T-helper 17 cell (primary cell): ENCODE measurements around the gene DNAJC7. TPM values are rescaled to one million over a fixed set of nuclear protein-coding genes. Genes with fewer than 3 reads are reported as not detected.
A peak's percentile ranks its signal among the peaks of the same experiment; 100 is the strongest.

ENCODE experiments used
- ATAC-seq: fragments of 150-1000 bp; cut with Tn5 transposase; 2 replicates; pipeline ENCODE4 v1.10.0; 2021; ENCODE audit warnings: mild to moderate bottlenecking, moderate library complexity
- DNase-seq, 3 donors: peaks; one replicate each; pipeline versions ENCODE4 v3.0.0 to v3.0.0-alpha.2; 2020 to 2021
- H3K9me3 ChIP-seq: one replicate; pipeline ENCODE4 v1.7.0; 2013; ENCODE audit warnings: low read length, mild to moderate bottlenecking; ENCODE audit not compliant: control insufficient read depth, poor library complexity, severe bottlenecking
- H3K27ac Mint-ChIP-seq: one replicate; pipeline ENCODE4 v1.8.0; 2022; ENCODE audit warnings: mild to moderate bottlenecking, moderate library complexity, mixed read lengths
- H3K27me3 Mint-ChIP-seq: one replicate; pipeline ENCODE4 v1.8.0; 2022; ENCODE audit warnings: mixed read lengths
- H3K36me3 Mint-ChIP-seq: one replicate; pipeline ENCODE4 v1.8.0; 2022; ENCODE audit warnings: low read depth, mixed read lengths
- H3K4me1 Mint-ChIP-seq: one replicate; pipeline ENCODE4 v1.8.0; 2022; ENCODE audit warnings: mild to moderate bottlenecking, mixed read lengths
- H3K4me3 Mint-ChIP-seq: one replicate; pipeline ENCODE4 v1.8.0; 2022; ENCODE audit warnings: mild to moderate bottlenecking, moderate library complexity, mixed read lengths
- total RNA-seq, 4 donors: library from RNA in 2 of 4; stranded (reverse) in 2 of 4; gene quantifications; one replicate each; pipeline ENCODE4 v1.2.3 and lab custom pipeline; 2022 to 2026

The DNAJC7 gene
- total RNA-seq, 2 donors from 2014 or later, result 113 to 124 TPM

- Mint-ChIP-seq H3K27ac (no peak overlapping the region), H3K4me3 (no peak overlapping the region), H3K36me3 (no peaks in the 10 kb centered on the region), H3K4me1 (peaks cover 10% of the 10 kb centered on the region), H3K27me3 (no peaks in the 10 kb centered on the region)
- DNase-seq, result no peak
- ATAC-seq, result no peak
- no peaks in the 10 kb centered on the region for H3K9me3 ChIP-seq
Observed at GRCh38 chr17:41962111-41962510, 55.1 kb downstream of the DNAJC7 start.

GRCh38 chr17:41959336-41960095 is 57.7 kb downstream of the DNAJC7 start:
- no peaks in the 10 kb centered on the region for H3K36me3 Mint-ChIP-seq
- H3K4me1 Mint-ChIP-seq, result no peaks in the 10 kb centered on the region
- H3K4me3 Mint-ChIP-seq, result no peak overlapping the region

GRCh38 chr17:41959030-41959335 is 58.3 kb downstream of the DNAJC7 start:
- H3K4me3 Mint-ChIP-seq, result no peak overlapping the region
- no peaks in the 10 kb centered on the region for H3K9me3 ChIP-seq
- no peak for ATAC-seq
- H3K4me1 Mint-ChIP-seq, result no peaks in the 10 kb centered on the region
- H3K27me3 Mint-ChIP-seq, result no peaks in the 10 kb centered on the region
- H3K36me3 Mint-ChIP-seq, result no peaks in the 10 kb centered on the region
- H3K27ac Mint-ChIP-seq, result no peak overlapping the region
- DNase-seq, result no peak

More at GRCh38 chr17:41959336-41960095, 57.7 kb downstream of the DNAJC7 start:
- Mint-ChIP-seq H3K27ac (peak overlapping the region; percentile 37), H3K27me3 (no peaks in the 10 kb centered on the region)
- ATAC-seq (no peak), DNase-seq (no peak)
- H3K9me3 ChIP-seq, result no peaks in the 10 kb centered on the region

- no peaks in the 10 kb centered on the region for H3K27me3 Mint-ChIP-seq
- H3K9me3 ChIP-seq, result no peaks in the 10 kb centered on the region
- no peak overlapping the region for H3K4me3 Mint-ChIP-seq
- no peaks in the 10 kb centered on the region for H3K36me3 Mint-ChIP-seq
- no peaks in the 10 kb centered on the region for H3K4me1 Mint-ChIP-seq
- ATAC-seq, result no peak
- no peak overlapping the region for H3K27ac Mint-ChIP-seq
- no peak for DNase-seq
Observed at GRCh38 chr17:41957869-41958439, 59.3 kb downstream of the DNAJC7 start.

DNA sequence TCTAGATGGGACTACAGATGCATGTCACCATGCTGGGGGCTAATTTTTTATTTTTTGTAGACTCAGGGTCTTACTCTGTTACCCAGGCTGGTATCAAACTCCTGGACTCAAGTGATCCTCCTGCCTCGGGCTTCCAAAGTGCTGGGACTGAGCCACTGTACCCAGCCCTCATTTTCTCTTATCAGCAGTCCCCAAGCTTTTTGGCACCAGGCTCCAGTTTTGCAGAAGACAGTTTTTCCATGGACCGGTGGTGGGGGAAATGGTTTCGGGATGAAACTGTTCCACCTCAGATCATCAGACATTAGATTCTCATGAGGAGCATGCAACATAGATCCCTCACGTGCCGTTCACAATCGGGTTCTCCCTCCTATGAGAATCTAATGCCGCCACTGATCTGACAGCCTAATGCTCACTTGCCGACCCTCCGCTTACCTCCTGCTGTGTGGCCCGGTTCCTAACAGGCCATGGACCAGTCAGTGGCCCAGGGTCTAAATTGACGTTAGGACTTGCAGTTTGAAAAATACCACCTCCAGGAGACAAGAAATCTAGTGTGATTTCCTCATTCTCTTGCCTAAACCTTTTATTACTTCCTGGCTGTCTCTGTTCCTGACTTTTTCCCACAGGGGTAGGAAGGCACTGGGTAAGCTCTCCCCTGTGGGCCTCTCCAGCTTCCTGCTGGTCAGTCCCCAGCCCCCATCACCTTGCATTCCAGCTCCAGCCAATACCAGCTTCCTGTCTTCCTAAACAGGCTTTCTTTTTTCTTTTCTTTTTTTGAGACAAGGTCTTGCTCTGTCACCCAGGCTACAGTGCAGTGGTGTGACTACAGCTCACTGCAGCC is 60.0 kb downstream of the DNAJC7 start:
- ATAC-seq, result no peak
- Mint-ChIP-seq H3K27ac (no peak overlapping the region), H3K27me3 (no peaks in the 10 kb centered on the region), H3K4me3 (no peak overlapping the region), H3K4me1 (no peaks in the 10 kb centered on the region), H3K36me3 (no peaks in the 10 kb centered on the region)
- no peak for DNase-seq
- no peaks in the 10 kb centered on the region for H3K9me3 ChIP-seq

- no peaks in the 10 kb centered on the region for H3K9me3 ChIP-seq
- H3K4me3 Mint-ChIP-seq, result no peak overlapping the region
- no peaks in the 10 kb centered on the region for H3K27me3 Mint-ChIP-seq
- no peak overlapping the region for H3K27ac Mint-ChIP-seq
- DNase-seq (no peak), ATAC-seq (no peak)
- H3K4me1 Mint-ChIP-seq, result no peaks in the 10 kb centered on the region
- H3K36me3 Mint-ChIP-seq, result no peaks in the 10 kb centered on the region
Observed at GRCh38 chr17:41956522-41956921, 60.7 kb downstream of the DNAJC7 start.

- ATAC-seq (no peak), DNase-seq (no peak)
- Mint-ChIP-seq H3K27ac (no peak overlapping the region), H3K27me3 (no peaks in the 10 kb centered on the region), H3K4me3 (no peak overlapping the region), H3K36me3 (no peaks in the 10 kb centered on the region), H3K4me1 (no peaks in the 10 kb centered on the region)
- no peaks in the 10 kb centered on the region for H3K9me3 ChIP-seq
Observed at GRCh38 chr17:41948762-41949460, 68.3 kb downstream of the DNAJC7 start.

- H3K27ac Mint-ChIP-seq, result peak overlapping the region; percentile 54
- H3K27me3 Mint-ChIP-seq, result peaks cover 14% of the 10 kb centered on the region
- H3K36me3 Mint-ChIP-seq, result peaks cover 6% of the 10 kb centered on the region
- H3K4me3 Mint-ChIP-seq, result no peak overlapping the region
- ATAC-seq (no peak), DNase-seq (no peak)
- H3K4me1 Mint-ChIP-seq, result peaks cover 3% of the 10 kb centered on the region
- no peaks in the 10 kb centered on the region for H3K9me3 ChIP-seq
Observed at GRCh38 chr17:41944943-41945342, 72.3 kb downstream of the DNAJC7 start.

DNA sequence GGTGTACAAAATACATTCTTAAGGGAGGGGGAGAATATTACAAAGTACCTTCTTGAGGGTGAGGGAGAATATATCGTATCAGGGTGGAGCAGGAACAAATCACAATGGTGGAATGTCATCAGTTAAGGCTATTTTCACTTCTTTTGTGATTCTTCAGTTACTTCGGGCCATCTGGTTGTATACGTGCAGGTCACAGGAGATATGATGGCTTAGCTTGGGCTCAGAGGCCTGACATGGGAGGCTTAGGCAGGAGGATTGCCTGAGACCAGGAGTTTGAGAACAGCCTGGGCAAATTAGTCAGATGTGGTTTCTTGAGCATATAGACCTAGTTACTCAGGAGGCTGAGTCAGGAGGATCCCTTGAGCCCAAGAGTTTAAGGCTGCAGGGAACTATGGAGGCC is 73.7 kb downstream of the DNAJC7 start:
- Mint-ChIP-seq H3K27ac (no peak overlapping the region), H3K36me3 (peaks cover 6% of the 10 kb centered on the region), H3K4me1 (peaks cover 3% of the 10 kb centered on the region), H3K4me3 (no peak overlapping the region), H3K27me3 (peaks cover 19% of the 10 kb centered on the region)
- ATAC-seq (no peak), DNase-seq (no peak)
- H3K9me3 ChIP-seq, result no peaks in the 10 kb centered on the region

DNA sequence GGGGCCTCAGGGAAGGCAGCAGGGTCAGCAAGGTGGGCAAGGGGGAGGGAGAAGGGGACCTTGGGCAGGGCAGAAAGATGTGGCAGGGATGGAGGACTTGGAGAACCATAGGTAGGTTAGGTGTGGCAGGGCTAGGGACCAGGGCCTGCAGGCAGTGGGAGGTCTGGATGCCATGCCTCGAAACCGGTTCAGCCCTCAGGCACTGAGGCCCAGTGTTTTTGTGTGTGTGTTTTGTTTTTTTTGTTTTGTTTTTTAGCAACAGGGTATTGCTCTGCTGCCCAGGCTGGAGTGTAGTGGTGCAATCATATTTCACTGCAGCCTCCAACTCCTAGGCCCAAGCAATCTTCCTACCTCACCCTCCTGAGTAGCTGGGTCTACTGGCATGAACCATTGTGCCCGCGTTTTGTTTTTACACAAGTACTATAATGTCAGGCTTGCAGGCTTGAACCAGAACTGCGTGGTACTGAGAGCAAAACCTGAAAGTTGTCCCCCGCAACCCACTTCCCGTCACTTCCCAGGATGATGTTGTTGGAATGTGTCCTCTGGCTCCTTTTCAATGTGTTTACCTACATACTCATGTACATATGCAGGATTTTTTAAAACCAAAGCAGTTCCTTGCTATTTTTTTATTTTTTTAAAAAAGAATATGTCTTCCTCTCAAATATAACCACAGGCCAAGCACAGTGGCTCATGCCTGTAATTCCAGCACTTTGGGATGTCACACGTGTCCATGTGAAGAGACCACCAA is 74.4 kb downstream of the DNAJC7 start:
- peaks cover 6% of the 10 kb centered on the region for H3K36me3 Mint-ChIP-seq
- H3K27me3 Mint-ChIP-seq, result peaks cover 19% of the 10 kb centered on the region
- H3K9me3 ChIP-seq, result no peaks in the 10 kb centered on the region
- no peak for ATAC-seq
- H3K27ac Mint-ChIP-seq, result no peak overlapping the region
- peaks cover 3% of the 10 kb centered on the region for H3K4me1 Mint-ChIP-seq
- DNase-seq, result no peak
- H3K4me3 Mint-ChIP-seq, result no peak overlapping the region

GRCh38 chr17:41941168-41941567 is 76.1 kb downstream of the DNAJC7 start:
- Mint-ChIP-seq H3K4me1 (peaks cover 3% of the 10 kb centered on the region), H3K27ac (no peak overlapping the region), H3K36me3 (peaks cover 6% of the 10 kb centered on the region), H3K27me3 (peaks cover 19% of the 10 kb centered on the region), H3K4me3 (no peak overlapping the region)
- H3K9me3 ChIP-seq, result no peaks in the 10 kb centered on the region
- DNase-seq (no peak), ATAC-seq (no peak)

DNA sequence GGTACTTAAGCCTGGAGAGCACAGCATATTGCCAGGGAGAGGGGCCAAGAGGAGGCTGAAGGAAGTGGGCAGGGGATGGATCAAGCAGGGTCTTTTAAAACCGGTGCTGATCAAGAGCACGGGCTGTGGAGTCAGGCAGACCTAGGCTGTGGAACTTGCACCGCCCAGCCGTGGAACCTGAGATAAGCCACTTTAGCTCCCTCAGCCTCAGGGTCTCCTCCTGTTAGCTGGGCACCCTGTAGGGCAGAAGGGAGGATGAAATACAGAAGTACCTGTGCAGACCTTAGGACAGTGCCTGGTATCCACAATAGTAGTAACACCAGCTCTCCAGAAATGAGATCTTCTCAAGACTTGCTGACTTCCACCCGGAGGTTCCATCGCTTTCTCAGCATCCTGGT is 77.5 kb downstream of the DNAJC7 start:
- Mint-ChIP-seq H3K36me3 (peaks cover 6% of the 10 kb centered on the region), H3K4me1 (peaks cover 3% of the 10 kb centered on the region), H3K4me3 (no peak overlapping the region), H3K27me3 (peaks cover 19% of the 10 kb centered on the region), H3K27ac (no peak overlapping the region)
- H3K9me3 ChIP-seq, result no peaks in the 10 kb centered on the region
- no peak for ATAC-seq
- DNase-seq, result no peak
